ENCODE measurements around the gene C19orf67. TPM values are rescaled to one million over a fixed set of nuclear protein-coding genes. Genes with fewer than 3 reads are reported as not detected.

The C19orf67 gene
- total RNA-seq, 1 donor from 2014 or later, result 0.39 TPM

DNA sequence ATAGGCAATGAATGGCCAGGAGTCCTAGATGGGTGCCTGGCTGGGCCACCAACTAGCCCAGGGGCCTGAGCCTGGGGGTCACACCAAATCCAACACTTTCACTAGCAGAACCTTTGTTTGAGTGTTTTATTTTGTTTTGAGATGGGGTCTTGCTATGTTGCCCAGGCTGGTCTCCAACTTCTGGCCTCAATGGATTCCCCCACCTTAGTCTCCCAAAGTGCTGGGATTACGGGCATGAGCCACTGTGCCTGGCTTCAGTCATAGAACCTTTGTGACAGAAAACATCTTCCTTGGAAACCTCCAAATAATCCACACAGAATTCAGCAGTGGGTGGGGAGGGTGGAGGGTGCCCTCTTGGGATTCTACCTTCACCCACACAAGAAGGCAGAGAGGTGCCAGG lies 25.9 kb upstream of the C19orf67 start:
- intact Hi-C loops (cut with micrococcal nuclease), result no loop called here

- intact Hi-C loops (cut with micrococcal nuclease), result no loop called here
Observed at GRCh38 chr19:14110650-14111049, 25.1 kb upstream of the C19orf67 start.

DNA sequence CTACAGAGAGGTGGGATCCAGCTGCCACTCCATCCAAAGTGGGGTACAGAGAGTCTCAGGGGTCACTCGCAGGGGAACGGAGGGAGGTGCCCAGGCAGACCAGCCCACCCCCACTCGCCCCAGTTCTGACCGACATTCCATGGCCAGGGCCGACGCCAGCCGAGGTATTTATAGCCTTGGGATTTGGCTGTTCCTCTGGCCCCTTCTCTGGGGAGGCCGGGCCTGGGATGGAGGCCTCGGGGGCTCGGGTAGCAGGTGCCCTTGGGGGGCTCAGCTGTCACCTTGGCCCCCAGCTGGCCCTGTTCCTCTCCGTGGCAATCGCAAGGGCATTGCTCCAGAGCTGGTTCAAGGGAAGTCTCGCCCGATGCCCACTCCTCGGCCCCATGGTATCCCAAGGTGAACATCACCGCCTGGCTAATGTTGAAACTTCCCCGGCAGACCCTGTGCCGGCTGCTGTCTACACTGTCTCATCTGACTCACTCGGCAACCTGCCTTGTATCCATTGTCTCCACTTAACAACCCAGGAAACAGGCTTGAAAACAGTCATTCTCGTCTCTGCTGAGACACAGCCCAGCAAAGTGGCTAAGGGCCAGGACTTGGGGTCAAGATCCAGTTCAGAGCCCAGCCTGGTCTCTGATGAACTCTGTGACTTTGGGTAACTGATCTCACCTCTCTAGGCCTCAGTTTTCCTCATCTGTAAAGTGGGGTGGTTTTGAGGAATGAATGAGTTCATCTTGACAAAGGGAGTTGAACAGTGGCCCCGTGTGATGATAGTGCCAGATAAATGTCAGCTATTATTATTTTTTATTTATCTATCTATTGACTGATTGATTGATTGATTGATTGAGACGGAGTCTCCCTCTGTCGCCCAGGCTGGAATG lies 22.2 kb upstream of the C19orf67 start:
- intact Hi-C loops (cut with micrococcal nuclease), result no loop called here

- intact Hi-C loops (cut with micrococcal nuclease), result no loop called here
Observed at GRCh38 chr19:14106840-14107239, 21.3 kb upstream of the C19orf67 start.

DNA sequence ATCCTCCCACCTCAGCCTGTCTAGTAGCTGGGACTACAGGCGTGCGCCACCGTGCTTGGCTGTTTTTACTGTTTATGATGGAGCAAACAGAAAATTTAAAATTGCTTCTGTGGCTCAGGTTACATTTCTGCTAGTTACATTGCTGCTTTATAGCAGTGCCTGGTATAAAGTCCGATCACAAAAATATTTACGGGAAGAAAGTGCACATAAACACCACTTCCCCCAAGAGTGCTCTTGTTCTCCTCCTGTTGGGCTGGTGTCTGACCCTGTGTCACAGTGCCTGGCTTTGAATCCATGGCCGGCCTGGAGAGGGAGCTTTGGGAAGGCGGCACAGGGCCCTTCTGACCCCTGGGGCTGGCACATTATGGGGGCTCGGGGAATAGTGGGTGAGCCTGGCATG lies 20.1 kb upstream of the C19orf67 start:
- intact Hi-C loops (cut with micrococcal nuclease), result no loop called here

DNA sequence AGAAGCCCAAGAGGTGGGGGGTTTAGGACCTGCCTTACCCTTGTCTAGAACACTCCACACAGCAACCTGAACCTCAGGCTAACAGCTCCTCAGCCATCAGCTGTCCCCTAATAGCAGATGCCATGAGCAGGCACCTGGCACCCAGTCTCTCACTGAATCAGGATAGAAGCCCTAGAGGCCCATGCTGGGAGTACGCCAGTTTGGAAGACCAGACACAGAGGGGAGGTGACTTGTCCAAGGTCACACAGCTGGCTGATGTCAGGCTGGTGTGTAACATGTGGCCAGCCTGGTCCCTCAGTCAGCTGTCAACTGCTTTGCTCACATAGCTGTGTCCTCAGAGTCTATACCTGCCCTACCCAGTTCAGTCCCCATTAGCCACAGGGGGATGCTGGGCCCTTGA lies 17.7 kb upstream of the C19orf67 start:
- intact Hi-C loops (cut with micrococcal nuclease), result no loop called here

DNA sequence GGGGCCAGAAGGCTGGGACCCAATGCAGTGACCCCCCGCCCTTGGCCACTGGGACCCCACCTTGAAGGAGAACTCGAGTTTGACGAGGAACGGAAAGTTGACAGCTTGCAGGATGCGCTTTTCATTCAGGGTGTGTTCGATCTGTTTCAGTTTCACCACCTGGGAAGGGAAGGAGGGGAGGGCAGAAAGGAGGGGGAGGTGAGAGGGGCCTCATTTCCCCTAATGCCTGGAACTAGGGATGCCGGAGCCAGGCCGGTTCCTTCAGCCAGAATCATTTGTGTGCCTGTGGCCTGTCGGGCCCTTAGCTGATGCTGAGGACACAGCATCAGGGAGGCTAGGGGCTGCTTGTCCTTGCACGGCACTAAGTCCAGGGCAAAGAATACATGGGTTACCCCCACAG lies 17.2 kb upstream of the C19orf67 start:
- intact Hi-C loops (cut with micrococcal nuclease), result no loop called here

DNA sequence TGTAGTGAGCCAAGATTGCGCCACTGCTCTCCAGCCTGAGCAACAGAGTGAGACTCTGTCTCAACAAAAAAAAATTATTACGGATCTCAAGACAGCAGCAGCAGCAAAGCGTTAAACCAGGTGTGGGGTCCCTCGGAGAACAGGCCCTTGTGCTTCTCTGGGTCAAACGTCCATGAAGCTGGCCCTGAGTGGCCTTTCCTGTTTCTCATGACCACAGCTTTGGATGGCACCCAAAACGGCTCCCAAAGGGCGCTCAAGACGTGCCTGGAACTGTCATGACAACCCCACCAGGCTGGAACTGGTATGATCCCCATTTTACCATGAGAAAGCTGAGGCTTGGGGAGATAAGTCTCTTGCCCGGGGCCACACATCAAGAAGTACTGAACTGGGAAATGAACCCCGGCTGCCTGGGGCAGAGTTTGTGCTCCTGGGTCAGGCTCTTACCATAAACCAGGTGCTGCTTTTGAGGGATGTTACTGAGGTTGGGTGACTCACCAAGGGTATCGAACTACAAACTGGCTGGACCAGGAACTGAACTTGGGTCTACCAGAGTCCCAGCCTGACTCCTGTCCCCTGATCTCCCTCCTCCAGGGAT lies 16.6 kb upstream of the C19orf67 start:
- intact Hi-C loops (cut with micrococcal nuclease), result no loop called here

- intact Hi-C loops (cut with micrococcal nuclease), result no loop called here
Observed at GRCh38 chr19:14101003-14101545, 15.5 kb upstream of the C19orf67 start.

DNA sequence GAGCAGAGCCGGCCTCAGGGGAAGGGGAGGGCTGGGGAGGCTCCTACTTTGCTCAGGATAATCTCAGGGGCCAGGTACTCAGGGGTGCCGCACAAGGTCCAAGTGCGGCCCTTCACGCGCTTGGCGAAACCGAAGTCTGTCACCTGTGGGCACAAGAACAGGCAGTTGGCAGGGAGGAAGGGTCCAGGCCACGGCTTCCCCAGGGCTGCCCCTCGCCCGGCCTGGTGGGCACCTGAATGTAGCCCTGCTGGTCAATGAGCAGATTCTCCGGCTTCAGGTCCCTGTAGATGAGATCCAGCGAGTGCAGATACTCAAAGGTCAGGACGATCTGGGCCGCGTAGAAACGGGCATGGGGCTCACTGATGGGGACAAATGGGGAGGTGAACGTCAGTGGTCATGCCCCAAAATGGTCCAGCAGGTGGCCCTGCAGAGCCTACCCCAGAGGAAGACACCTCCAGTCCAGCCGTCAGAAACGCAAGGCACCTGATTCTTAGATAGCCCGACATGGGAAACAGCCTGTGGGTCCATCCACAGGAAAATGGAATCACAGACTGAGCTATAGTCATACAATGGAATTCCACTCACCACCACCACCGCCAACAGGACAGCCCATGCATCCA lies 12.1 kb upstream of the C19orf67 start:
- intact Hi-C loops (cut with micrococcal nuclease), result no loop called here

GRCh38 chr19:14096272-14096992 lies 10.8 kb upstream of the C19orf67 start:
- intact Hi-C loops (cut with micrococcal nuclease), result no loop called here

DNA sequence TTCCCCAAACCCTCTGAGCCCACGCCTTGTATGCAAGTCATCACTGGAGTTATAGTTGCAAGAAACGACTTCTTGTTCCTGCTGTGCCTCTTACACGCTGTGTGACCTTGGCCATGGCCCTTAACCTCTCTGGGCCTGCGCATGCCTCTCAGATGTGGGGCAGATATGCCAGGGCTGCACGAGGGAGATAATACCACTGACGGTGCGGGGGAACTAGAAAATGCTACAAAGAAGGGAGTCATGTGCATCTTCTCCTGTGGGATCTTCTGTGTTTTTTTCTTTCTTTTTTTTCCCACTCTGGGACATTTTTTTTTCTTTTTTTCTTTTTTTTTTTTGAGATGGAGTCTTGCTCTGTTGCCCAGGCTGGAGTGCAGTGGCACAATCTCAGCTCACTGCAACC lies 9.3 kb upstream of the C19orf67 start:
- intact Hi-C loops (cut with micrococcal nuclease), result no loop called here

DNA sequence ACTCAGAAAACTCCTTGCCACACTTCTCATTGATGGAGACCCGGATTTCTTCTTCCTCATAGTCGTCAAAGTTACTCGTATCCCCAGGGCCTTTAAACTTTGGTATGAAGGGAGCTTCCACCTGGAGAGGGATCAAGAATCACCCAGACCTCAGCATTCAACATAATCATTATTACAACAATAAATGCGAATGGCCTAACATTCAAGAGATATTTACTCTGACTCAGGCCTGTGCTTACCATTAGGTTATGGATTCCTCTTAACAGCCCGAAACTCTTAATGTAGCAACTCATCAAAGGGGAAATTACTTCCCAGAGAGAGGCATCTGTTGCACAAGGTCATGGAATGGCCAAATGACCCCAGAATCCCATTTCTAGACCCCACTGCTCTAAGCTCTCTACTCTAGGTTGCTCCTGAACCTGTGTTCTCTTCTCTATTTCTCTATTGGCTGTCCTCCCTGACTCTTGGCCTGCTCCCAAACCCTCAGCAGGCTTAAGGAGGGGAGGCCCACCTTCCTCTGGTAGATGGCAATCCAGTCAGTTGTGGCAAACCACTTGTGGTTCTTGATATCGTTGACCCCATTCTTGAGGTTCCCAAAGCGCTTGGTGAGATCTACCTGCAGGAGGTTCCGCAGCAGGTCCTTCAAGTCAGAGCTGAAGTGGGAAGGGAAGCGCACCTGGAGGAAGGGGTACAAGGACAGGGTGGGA lies 7.7 kb upstream of the C19orf67 start:
- intact Hi-C loops (cut with micrococcal nuclease), result no loop called here

DNA sequence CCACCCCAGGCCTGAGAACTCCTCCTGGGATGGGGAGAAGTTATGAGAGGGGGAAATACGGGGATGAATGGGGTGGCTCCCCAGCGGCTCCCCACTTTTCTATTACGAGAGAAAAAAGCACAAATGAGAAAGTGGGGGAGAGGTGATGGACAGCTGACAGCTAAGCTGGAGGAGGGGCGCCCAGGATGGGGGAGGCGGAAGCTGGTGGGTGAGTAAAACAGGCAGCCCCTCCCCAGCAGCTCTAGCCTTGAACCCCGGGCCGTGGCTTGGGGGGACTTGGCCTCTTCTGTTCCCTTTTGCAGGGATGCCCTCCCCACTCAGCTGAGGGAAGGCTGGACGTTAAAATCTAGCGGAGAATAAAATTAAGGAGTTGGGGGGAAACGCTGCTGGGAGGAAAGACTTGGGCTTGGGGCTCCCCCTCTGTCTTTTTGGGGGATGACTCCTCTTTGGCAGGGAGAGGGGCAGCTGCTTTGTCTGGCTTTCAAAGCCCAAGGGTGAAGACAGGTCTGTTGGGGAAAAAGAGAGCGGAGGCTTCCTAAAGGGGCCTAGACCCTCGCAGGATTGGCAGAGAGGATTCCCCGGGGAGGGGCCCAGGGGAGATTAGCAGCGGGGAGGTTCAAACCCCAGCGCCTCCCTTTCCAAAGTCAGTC lies 6.4 kb upstream of the C19orf67 start:
- intact Hi-C loops (cut with micrococcal nuclease), result loop anchor here (1.0 kb wide), 3 partner anchors 11 to 44 kb away; partner anchors contain the start of genes ASF1B and PRKACA

DNA sequence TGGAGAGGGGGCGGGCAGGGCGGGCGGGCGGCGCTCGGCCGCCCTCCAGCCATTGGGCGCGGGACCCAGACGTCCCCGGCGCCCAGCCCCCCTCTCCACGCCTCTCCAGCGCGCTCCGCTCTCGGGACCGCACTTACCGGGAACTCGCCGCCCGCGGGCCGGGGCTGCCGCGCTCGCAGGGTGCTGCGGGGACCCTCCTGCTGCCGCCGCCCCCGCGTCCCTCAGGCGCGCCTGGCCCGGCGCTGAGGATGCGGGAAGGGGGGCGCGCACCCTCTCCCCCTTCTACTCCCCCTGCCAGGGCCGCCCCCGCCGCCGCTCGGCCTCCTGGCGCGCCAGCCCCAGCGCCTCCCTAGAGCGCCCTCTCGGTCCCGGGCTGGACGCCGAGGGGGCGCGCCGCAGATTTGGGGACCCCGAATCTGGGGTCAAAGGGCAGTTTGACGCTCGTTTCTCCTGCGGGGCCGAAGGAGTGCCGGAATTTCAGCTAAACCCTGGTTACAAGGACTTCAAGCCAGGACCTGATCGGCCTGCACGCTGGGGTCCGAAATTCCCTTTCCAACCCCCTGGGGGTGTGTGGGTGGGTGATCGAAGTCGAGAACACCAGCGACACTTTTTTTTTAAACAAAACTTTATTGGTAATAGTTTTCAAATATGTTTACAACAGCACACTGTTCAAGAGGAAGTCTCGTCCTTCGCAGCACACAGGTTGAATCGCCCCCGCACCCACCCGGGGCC lies 5.7 kb upstream of the C19orf67 start:
- intact Hi-C loops (cut with micrococcal nuclease), result loop anchor here (1.0 kb wide), 3 partner anchors 10 to 45 kb away; partner anchors contain the start of genes ASF1B and PRKACA

GRCh38 chr19:14090509-14091080 lies 5.0 kb upstream of the C19orf67 start, which contains the start of gene SAMD1:
Gene SAMD1, minus strand, starts transcription at chr19:14090751.
- intact Hi-C loops (cut with micrococcal nuclease), result loop anchor here (1.0 kb wide), 3 partner anchors 9 to 46 kb away; partner anchors contain the start of genes ASF1B and PRKACA

- intact Hi-C loops (cut with micrococcal nuclease), result loop anchor here (10.0 kb wide), 1 partner anchor 1145 kb away; the partner anchor contains the start of gene RAD23A
Observed at GRCh38 chr19:14089662-14090508, 4.3 kb upstream of the C19orf67 start.

DNA sequence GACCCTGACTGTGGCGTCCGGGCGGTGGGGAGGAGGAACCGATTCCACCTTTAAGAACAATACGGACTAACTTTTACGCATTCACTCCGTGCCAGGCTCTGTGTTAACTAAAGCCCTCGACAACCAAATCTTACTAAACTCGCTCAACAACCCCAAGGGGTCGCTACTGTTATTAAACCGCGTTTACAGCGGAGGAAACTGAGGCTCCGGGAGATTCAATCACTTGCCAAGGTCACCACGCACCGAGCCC lies 3.8 kb upstream of the C19orf67 start:
- intact Hi-C loops (cut with micrococcal nuclease), result loop anchor here (10.0 kb wide), 1 partner anchor 1145 kb away; the partner anchor contains the start of gene RAD23A
